WI38 (cell line): ENCODE data around the gene NOD1.

Experiments used
- H3K4me3 ChIP-seq: 2 replicates; pipeline ENCODE4 v1.5.1; 2011; ENCODE audit warnings: low read depth, mild to moderate bottlenecking, control low read depth, low read length
- TF ChIP-seq, protein P1 (sequence below): IDR thresholded peaks from 2 replicates; pipeline ENCODE4 v1.5.1; 2012; ENCODE audit warnings: low read depth, mild to moderate bottlenecking, control low read depth, low read length

NOD1 gene

DNA sequence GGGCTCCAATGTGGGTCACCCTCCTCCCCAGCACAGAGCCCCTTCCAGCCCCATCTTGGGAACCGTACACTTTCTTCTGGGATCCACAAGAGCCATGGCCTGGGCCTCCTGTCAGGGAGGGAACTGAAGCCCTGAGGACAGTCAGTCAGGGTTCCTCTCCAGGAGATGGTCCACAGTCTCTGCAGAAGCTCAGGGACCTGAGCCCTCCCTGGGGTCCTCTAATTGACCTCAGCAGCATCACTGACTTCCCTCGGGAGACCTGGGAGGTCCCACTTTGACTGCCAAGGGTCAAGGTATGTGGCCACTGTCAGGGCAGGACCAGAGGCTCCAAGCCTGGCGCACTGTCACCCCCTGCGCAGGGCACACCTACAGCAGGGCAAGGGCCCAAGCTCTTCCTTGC lies 32.3 kb downstream of the NOD1 start:
- TF ChIP-seq, protein P1, sequence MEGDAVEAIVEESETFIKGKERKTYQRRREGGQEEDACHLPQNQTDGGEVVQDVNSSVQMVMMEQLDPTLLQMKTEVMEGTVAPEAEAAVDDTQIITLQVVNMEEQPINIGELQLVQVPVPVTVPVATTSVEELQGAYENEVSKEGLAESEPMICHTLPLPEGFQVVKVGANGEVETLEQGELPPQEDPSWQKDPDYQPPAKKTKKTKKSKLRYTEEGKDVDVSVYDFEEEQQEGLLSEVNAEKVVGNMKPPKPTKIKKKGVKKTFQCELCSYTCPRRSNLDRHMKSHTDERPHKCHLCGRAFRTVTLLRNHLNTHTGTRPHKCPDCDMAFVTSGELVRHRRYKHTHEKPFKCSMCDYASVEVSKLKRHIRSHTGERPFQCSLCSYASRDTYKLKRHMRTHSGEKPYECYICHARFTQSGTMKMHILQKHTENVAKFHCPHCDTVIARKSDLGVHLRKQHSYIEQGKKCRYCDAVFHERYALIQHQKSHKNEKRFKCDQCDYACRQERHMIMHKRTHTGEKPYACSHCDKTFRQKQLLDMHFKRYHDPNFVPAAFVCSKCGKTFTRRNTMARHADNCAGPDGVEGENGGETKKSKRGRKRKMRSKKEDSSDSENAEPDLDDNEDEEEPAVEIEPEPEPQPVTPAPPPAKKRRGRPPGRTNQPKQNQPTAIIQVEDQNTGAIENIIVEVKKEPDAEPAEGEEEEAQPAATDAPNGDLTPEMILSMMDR = no peak
- H3K4me3 ChIP-seq = no peak overlapping the region

DNA sequence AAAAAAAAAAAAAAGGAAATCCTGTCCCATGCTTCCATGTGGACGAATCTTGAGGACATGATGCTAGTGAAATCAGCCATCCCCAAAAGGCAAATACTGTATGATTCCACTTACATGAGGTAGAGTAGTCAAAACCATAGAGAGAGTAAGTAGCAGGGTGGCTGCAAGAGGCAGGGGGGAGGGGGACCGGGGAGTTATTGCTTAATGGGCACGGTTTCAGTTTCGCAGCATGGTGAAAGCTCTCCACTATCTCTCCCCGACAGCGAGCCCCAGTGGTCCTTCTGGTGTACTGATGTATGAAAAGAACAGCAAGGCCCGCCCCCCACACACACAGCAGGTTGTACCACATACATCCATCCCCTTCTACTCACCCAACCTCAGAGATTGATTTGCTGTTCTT lies 32.8 kb downstream of the NOD1 start:
- TF ChIP-seq, protein P1 = no peak

DNA sequence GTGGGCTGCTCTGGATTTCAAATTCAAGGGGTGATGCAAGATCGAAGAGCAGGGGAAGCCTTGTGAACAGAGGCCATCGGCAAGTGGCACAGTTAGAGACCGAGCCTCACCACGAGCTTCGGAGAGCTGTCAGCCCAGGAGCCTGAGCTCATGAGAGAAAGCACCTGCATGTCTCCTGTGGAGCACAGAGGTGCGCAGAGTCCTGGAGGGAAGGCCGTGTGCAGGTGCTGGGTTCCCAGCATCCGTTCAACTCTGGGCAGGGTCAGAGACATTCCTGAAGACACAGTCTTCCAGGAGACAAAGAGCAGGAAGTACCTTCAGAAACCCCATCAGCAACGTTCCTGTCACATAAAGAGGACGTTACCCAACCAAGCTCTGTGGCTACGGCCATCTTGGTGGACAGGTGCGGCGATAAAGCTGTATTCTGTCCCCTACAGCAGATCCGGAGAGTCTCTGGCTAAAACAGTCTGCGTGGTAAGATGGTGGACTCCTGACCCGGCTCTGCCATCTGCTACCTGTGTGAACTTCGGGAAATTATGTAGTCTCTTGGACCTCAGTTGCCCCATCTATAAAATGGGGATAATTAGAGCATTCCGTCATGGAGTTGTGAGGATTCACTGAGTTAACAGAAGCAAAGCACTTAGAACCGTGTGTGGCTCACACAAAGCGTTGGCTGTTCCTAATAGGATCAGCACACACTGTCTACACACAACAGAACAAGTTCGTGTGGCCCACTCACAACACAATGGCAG lies 40.6 kb downstream of the NOD1 start:
- H3K4me3 ChIP-seq = no peak overlapping the region
- TF ChIP-seq, protein P1 = no peak

More for the DNA sequence above, 32.8 kb downstream of the NOD1 start:
- no peak overlapping the region for H3K4me3 ChIP-seq

DNA sequence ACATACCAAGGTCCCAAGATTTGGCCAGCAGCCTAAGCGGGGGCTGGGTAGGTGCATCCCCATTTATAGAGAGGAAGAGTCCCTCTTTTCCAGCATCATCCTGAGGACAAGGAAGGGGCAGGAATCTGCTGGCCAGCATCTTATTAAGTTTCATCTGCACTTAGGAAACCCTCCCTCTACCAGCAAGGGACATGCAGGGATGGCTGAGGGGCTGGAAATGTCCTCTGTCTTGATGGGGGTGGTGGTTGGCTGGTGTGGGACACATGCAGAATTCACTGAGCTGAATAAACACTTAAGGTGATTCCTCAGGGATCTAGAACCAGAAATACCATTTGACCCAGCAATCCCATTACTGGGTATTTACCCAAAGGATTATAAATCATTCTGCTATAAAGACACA lies 42.1 kb downstream of the NOD1 start:
- H3K4me3 ChIP-seq = no peak overlapping the region

DNA sequence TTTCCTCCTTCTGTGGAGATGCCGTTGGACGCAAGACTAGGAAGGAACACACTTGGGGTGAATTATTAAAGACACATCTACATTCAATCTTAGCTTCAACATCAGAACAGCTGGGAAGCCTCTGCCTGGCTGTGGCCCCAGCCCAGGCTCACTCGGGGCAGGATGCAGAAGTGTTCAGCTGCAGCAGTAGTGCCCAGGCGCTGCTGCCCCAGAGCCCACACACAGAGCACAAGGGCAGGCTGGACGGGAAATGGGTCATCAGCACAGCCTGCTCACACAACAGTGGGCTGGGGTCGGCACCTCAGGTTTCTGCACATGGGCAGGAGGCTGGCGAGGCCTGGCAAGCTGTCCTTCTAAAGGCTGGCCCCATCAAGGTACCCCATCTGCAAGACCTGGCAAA lies 42.5 kb downstream of the NOD1 start:
- TF ChIP-seq, protein P1 = no peak
- no peak overlapping the region for H3K4me3 ChIP-seq

More for the DNA sequence above, 42.1 kb downstream of the NOD1 start:
- TF ChIP-seq, protein P1 = no peak

DNA sequence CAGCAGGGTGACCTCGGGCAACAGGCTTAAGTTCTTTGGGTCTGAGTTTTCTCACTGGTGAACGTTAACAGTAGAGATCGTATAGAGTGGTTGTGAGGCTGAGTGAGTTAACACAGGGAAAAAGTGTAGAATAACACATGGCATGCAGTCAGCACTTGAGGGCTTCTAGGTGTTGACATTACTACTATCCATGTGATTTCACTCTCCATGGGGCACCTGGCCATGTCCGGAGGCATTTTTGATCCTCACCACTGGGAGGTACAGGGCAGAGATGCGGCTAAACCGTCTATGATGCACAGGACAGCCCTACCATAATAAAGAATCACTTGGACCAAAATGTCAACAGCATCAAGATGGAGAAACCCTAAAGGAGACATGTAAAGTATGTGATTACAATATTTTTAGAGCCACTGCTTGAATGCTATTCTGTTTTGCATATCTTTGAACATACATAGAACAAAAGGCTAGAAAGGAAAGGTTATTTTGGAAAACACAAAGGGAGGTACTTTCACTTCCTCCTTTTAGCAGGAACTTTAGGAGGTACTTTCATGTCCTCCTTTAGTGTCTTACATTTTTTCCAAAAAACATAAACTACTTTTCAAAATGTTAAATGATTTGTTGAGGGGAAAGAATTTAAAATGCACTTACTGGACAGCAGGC lies 44.3 kb downstream of the NOD1 start:
- TF ChIP-seq, protein P1 = no peak

DNA sequence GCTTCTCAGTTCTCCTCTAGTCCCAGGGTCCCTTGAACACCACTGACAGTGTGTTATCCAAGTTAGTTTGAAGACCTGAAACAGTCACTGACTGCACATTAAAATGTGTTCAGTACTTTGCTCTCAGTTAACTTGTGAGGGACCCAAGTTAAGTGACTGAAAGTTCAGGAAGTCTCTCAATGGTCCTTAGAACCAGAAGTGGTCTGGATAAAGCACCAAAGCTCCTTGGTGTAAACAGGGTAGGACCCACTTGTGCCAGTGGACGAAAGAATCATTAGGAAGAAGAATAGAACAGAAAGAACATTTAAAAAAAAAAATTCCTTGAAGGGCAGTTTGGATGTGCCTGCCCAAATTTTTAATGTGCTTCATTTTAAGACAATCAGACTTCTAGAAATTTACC lies 45.1 kb downstream of the NOD1 start:
- TF ChIP-seq, protein P1 = no peak
- H3K4me3 ChIP-seq = no peak overlapping the region

More for the DNA sequence above, 44.3 kb downstream of the NOD1 start:
- H3K4me3 ChIP-seq = no peak overlapping the region
